ENCODE measurements around the gene MATN4. TPM values are rescaled to one million over a fixed set of nuclear protein-coding genes. Genes with fewer than 3 reads are reported as not detected.

The MATN4 gene
- total RNA-seq, 1 experiment from 2014 or later, result 0.64 TPM

DNA sequence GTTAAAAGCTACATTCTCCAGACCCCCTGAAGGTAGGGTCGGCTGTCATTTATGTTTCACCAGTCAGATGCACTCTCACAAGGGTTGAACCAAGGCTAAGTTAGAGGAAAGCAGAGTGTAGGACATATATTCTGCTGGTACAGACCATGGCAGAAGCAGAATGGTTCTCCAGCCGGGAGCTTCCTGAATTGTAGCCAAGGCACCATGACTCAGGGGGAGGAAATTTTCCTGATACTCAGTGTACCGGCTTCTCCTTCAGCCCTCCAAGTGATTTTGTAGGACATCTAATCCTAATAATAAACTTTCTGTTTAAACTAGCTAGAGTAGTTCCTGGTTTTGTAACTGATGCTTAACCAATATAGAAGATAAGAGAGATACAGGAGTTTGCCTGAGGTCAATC, 39.6 kb downstream of the MATN4 start:
- intact Hi-C loops (cut with micrococcal nuclease), result no loop called here
- Histone ChIP-seq H4K20me1 (ENCODE audit: insufficient read depth) (no peaks in the 10 kb centered on the region), H3K36me3 (ENCODE audit: control insufficient read depth in 1 of 2, insufficient read depth in 2 of 2, low read length in 2 of 2) (no peaks in the 10 kb centered on the region), H3K4me2 (ENCODE audit: low read length) (no peak overlapping the region), H3K9ac (ENCODE audit: low read length) (no peak overlapping the region), H3K4me3 (replicated peaks in 1 of 2; ENCODE audit: low read depth in 1 of 2, low read length in 2 of 2) (no peak overlapping the region), H2AFZ (ENCODE audit: low read depth, low read length, poor library complexity, severe bottlenecking) (no peak overlapping the region), H3K27me3 (ENCODE audit: insufficient read depth, low read length) (peaks cover 13% of the 10 kb centered on the region; the same call in 1 of the 2 replicates), H3K4me1 (ENCODE audit: control insufficient read depth in 1 of 2, insufficient read depth in 2 of 2, low read length in 2 of 2) (no peaks in the 10 kb centered on the region), H3K9me3 (ENCODE audit: control insufficient read depth in 1 of 2, insufficient read depth in 1 of 2, low read depth in 1 of 2, low read length in 2 of 2) (no peaks in the 10 kb centered on the region), H3K27ac (ENCODE audit: low read depth, low read length) (no peak overlapping the region), H3K79me2 (ENCODE audit: insufficient read depth, low read length) (no peaks in the 10 kb centered on the region), H3K9me2 (ENCODE audit: insufficient read depth) (no peaks in the 10 kb centered on the region)
- ChIA-PET RAD21 (ENCODE audit: low non-redundant PET in 1 of 2, low total read pairs in 2 of 2, uncharacterized antibody in 2 of 2, unreplicated experiment in 2 of 2) (no interaction called here), POLR2A (no interaction called here), CTCF (no interaction called here)
- BruUV-seq (replicated peaks), result no TSS peak
- TF ChIP-seq ELF1 (IDR thresholded peaks at IDR 0.05; ENCODE audit: borderline replicate concordance, low read depth) (no peak), JUND (IDR thresholded peaks at IDR 0.05) (no peak), CEBPB (IDR thresholded peaks at IDR 0.05; ENCODE audit: low read depth) (no peak), ATF3 (IDR thresholded peaks at IDR 0.05) (no peak), POLR2AphosphoS5 (IDR thresholded peaks at IDR 0.05; ENCODE audit: low read depth, low read length) (no peak), FOSL1 (IDR thresholded peaks at IDR 0.05; ENCODE audit: low read depth) (no peak), YY1 (IDR thresholded peaks at IDR 0.05; ENCODE audit: extremely low read depth, insufficient replicate concordance, low read depth, low read length) (no peak), CTCF (IDR thresholded peaks at IDR 0.05 in 2 of 3, conservative IDR thresholded peaks at IDR 0.05 in 1 of 3; ENCODE audit: borderline replicate concordance in 1 of 3, insufficient read depth in 1 of 3, low read depth in 2 of 3, low read length in 2 of 3) (no peak), ZBTB33 (IDR thresholded peaks at IDR 0.05; ENCODE audit: extremely low read depth, insufficient replicate concordance, low read length) (no peak), MAX (IDR thresholded peaks at IDR 0.05) (no peak), EZH2phosphoT487 (IDR thresholded peaks at IDR 0.05; ENCODE audit: borderline replicate concordance) (no peak), SRF (IDR thresholded peaks at IDR 0.05; ENCODE audit: low read depth) (no peak), TCF7L2 (IDR thresholded peaks at IDR 0.05; ENCODE audit: borderline replicate concordance, extremely low read depth, insufficient read depth, insufficient read length) (no peak), EZH2 (IDR thresholded peaks at IDR 0.05) (no peak), ZNF274 (IDR thresholded peaks at IDR 0.05; ENCODE audit: low read depth, low read length) (no peak)
- ATAC-seq (no peak), DNase-seq (ENCODE audit: low read depth, low spot score) (no peak)
